GM19239 (cell line): ENCODE results near the gene ATG14.
"Not testable (repeated sequence)": the region's sequence is repeated elsewhere in the genome, so short reads cannot be mapped to it uniquely, and the experiment has no call there.

ENCODE experiments used
- DNase-seq: peaks from one replicate; pipeline ENCODE4 v3.0.0; 2011; ENCODE audit warnings: low spot score; ENCODE audit not compliant: insufficient read length
- FAIRE-seq: peaks from 2 replicates; lab custom pipeline; 2011; peaks lifted over from hg19 to GRCh38; lab: Jason Lieb, UNC

The ATG14 gene

GRCh38 chr14:55354500-55354899 is 57.1 kb downstream of the ATG14 start:
- FAIRE-seq (peak; percentile 74), DNase-seq (peak; percentile 27)

- DNase-seq (no peak), FAIRE-seq (no peak)
These were observed 57.8 kb downstream of the ATG14 start for GRCh38 chr14:55353686-55354467.

GRCh38 chr14:55352201-55352600 is 59.4 kb downstream of the ATG14 start:
- FAIRE-seq (no peak), DNase-seq (no peak)

GRCh38 chr14:55351111-55351510 is 60.5 kb downstream of the ATG14 start:
- DNase-seq (no peak), FAIRE-seq (no peak)

- FAIRE-seq: no peak
These were observed 61.2 kb downstream of the ATG14 start for GRCh38 chr14:55350461-55350860.

GRCh38 chr14:55349565-55349964 is 62.1 kb downstream of the ATG14 start:
- DNase-seq: no peak
- no peak for FAIRE-seq

More at GRCh38 chr14:55350461-55350860, 61.2 kb downstream of the ATG14 start:
- DNase-seq: no peak

GRCh38 chr14:55348766-55349453 is 62.7 kb downstream of the ATG14 start:
- peak; percentile 67 for FAIRE-seq
- DNase-seq: no peak

- no peak for FAIRE-seq
- no peak for DNase-seq
These were observed 63.9 kb downstream of the ATG14 start for GRCh38 chr14:55347748-55348147.

GRCh38 chr14:55347040-55347439 is 64.6 kb downstream of the ATG14 start:
- DNase-seq: no peak
- no peak for FAIRE-seq

- DNase-seq, FAIRE-seq: not testable (repeated sequence)
These were observed 67.0 kb downstream of the ATG14 start for GRCh38 chr14:55344582-55345163.

- no peak for DNase-seq
- no peak for FAIRE-seq
These were observed 69.8 kb downstream of the ATG14 start for GRCh38 chr14:55341781-55342180.

GRCh38 chr14:55340482-55340881 is 71.1 kb downstream of the ATG14 start:
- no peak for FAIRE-seq
- no peak for DNase-seq

GRCh38 chr14:55339770-55340169 is 71.9 kb downstream of the ATG14 start:
- no peak for DNase-seq
- FAIRE-seq: no peak

- FAIRE-seq: no peak
- no peak for DNase-seq
These were observed 74.9 kb downstream of the ATG14 start for GRCh38 chr14:55336691-55337090.

- DNase-seq (no peak), FAIRE-seq (no peak)
These were observed 75.5 kb downstream of the ATG14 start for GRCh38 chr14:55336162-55336561.

GRCh38 chr14:55333711-55334485 is 77.7 kb downstream of the ATG14 start:
- DNase-seq: no peak
- peak; percentile 89 for FAIRE-seq

- DNase-seq: no peak
- FAIRE-seq: peak; percentile 84
These were observed 78.7 kb downstream of the ATG14 start for GRCh38 chr14:55332654-55333570.

- no peak for DNase-seq
These were observed 81.5 kb downstream of the ATG14 start for GRCh38 chr14:55329999-55330710.

GRCh38 chr14:55328317-55328716 is 83.3 kb downstream of the ATG14 start:
- no peak for FAIRE-seq

More at GRCh38 chr14:55329999-55330710, 81.5 kb downstream of the ATG14 start:
- no peak for FAIRE-seq

More at GRCh38 chr14:55328317-55328716, 83.3 kb downstream of the ATG14 start:
- no peak for DNase-seq
